SJSA1 (cell line): ENCODE data around the gene GFOD1. TPM values are rescaled to one million over a fixed set of nuclear protein-coding genes. Genes with fewer than 3 reads are reported as not detected.

ENCODE experiments used
- DNase-seq, 2 experiments: peaks; one replicate each; pipeline ENCODE4 v3.0.0-alpha.2; 2015 to 2020; ENCODE audit warnings: low spot score in 2 of 2, low read depth in 1 of 2
- H3K27ac ChIP-seq: fragments of 250-450 bp; sonication (Bioruptor Pico); 2 replicates; pipeline ENCODE4 v1.5.1; 2020; ENCODE audit warnings: mild to moderate bottlenecking, moderate library complexity
- H3K27me3 ChIP-seq: fragments of 250-450 bp; sonication (Bioruptor Pico); replicated peaks from 2 replicates; pipeline ENCODE4 v1.5.1; 2020; ENCODE audit warnings: mild to moderate bottlenecking, moderate library complexity
- H3K36me3 ChIP-seq: fragments of 250-450 bp; sonication (Bioruptor Pico); 2 replicates; pipeline ENCODE4 v1.5.1; 2020; ENCODE audit warnings: mild to moderate bottlenecking
- H3K4me1 ChIP-seq: fragments of 250-450 bp; sonication (Bioruptor Pico); replicated peaks from 2 replicates; pipeline ENCODE4 v1.6.1; 2021; ENCODE audit warnings: mild to moderate bottlenecking
- H3K4me3 ChIP-seq: fragments of 250-450 bp; sonication (Bioruptor Pico); 2 replicates; pipeline ENCODE4 v1.5.1; 2020; ENCODE audit warnings: mild to moderate bottlenecking
- H3K9me3 ChIP-seq: fragments of 250-450 bp; sonication (Bioruptor Pico); replicated peaks from 2 replicates; pipeline ENCODE4 v1.5.1; 2020; ENCODE audit warnings: mild to moderate bottlenecking
- total RNA-seq: library from RNA; depleted of rRNA; stranded (reverse); fragments of >200 nt; shearing (Covaris generic); gene quantifications from 2 replicates; pipeline ENCODE4 v1.2.3, GENCODE V29; 2014

The GFOD1 gene
- total RNA-seq, 1 experiment from 2014 or later: 10.8 TPM

- no peaks in the 10 kb centered on the region for H3K36me3 ChIP-seq
- H3K27me3 ChIP-seq: no peaks in the 10 kb centered on the region
- no peaks in the 10 kb centered on the region for H3K9me3 ChIP-seq
- H3K4me3 ChIP-seq: no peak overlapping the region
- no peak for DNase-seq
- no peak overlapping the region for H3K27ac ChIP-seq
- peaks cover 8% of the 10 kb centered on the region for H3K4me1 ChIP-seq
These were observed 112.0 kb downstream of the GFOD1 start for GRCh38 chr6:13375360-13375878.

GRCh38 chr6:13373919-13374318, 113.5 kb downstream of the GFOD1 start:
- no peak overlapping the region for H3K27ac ChIP-seq
- H3K36me3 ChIP-seq: no peaks in the 10 kb centered on the region
- peaks cover 8% of the 10 kb centered on the region for H3K4me1 ChIP-seq
- no peak for DNase-seq
- H3K4me3 ChIP-seq: no peak overlapping the region
- H3K27me3 ChIP-seq: no peaks in the 10 kb centered on the region
- H3K9me3 ChIP-seq: no peaks in the 10 kb centered on the region

- H3K36me3 ChIP-seq: no peaks in the 10 kb centered on the region
- no peak for DNase-seq
- H3K4me3 ChIP-seq: no peak overlapping the region
- H3K4me1 ChIP-seq: peaks cover 11% of the 10 kb centered on the region
- no peak overlapping the region for H3K27ac ChIP-seq
- no peaks in the 10 kb centered on the region for H3K9me3 ChIP-seq
- no peaks in the 10 kb centered on the region for H3K27me3 ChIP-seq
These were observed 113.9 kb downstream of the GFOD1 start for GRCh38 chr6:13373488-13373886.

- no peak for DNase-seq
- H3K36me3 ChIP-seq: no peaks in the 10 kb centered on the region
- H3K9me3 ChIP-seq: no peaks in the 10 kb centered on the region
- no peak overlapping the region for H3K4me3 ChIP-seq
- no peak overlapping the region for H3K27ac ChIP-seq
- no peaks in the 10 kb centered on the region for H3K27me3 ChIP-seq
- H3K4me1 ChIP-seq: peaks cover 11% of the 10 kb centered on the region
These were observed 114.5 kb downstream of the GFOD1 start for GRCh38 chr6:13372688-13373487.

- Histone ChIP-seq H3K36me3 (no peaks in the 10 kb centered on the region), H3K9me3 (no peaks in the 10 kb centered on the region), H3K4me3 (no peak overlapping the region), H3K27me3 (no peaks in the 10 kb centered on the region), H3K27ac (no peak overlapping the region), H3K4me1 (peaks cover 19% of the 10 kb centered on the region)
- no peak for DNase-seq
These were observed 115.3 kb downstream of the GFOD1 start for GRCh38 chr6:13372076-13372475.

- Histone ChIP-seq H3K4me3 (no peak overlapping the region), H3K27ac (no peak overlapping the region), H3K9me3 (no peaks in the 10 kb centered on the region), H3K4me1 (peaks cover 20% of the 10 kb centered on the region), H3K36me3 (no peaks in the 10 kb centered on the region), H3K27me3 (no peaks in the 10 kb centered on the region)
- no peak for DNase-seq
These were observed 115.9 kb downstream of the GFOD1 start for GRCh38 chr6:13371421-13372072.

- Histone ChIP-seq H3K27ac (no peak overlapping the region), H3K9me3 (no peaks in the 10 kb centered on the region), H3K36me3 (no peaks in the 10 kb centered on the region), H3K4me1 (peaks cover 20% of the 10 kb centered on the region), H3K4me3 (no peak overlapping the region), H3K27me3 (no peaks in the 10 kb centered on the region)
- no peak for DNase-seq
These were observed 116.8 kb downstream of the GFOD1 start for GRCh38 chr6:13370623-13371022.

GRCh38 chr6:13369591-13369990, 117.8 kb downstream of the GFOD1 start:
- Histone ChIP-seq H3K4me1 (peaks cover 20% of the 10 kb centered on the region), H3K4me3 (no peak overlapping the region), H3K9me3 (no peaks in the 10 kb centered on the region), H3K27ac (no peak overlapping the region), H3K36me3 (no peaks in the 10 kb centered on the region), H3K27me3 (no peaks in the 10 kb centered on the region)
- DNase-seq: no peak

GRCh38 chr6:13368731-13369115, 118.7 kb downstream of the GFOD1 start:
- Histone ChIP-seq H3K27ac (no peak overlapping the region), H3K27me3 (no peaks in the 10 kb centered on the region), H3K4me1 (peaks cover 20% of the 10 kb centered on the region), H3K9me3 (no peaks in the 10 kb centered on the region), H3K4me3 (no peak overlapping the region), H3K36me3 (no peaks in the 10 kb centered on the region)
- no peak for DNase-seq

- no peak for DNase-seq
- Histone ChIP-seq H3K27ac (no peak overlapping the region), H3K4me1 (peaks cover 18% of the 10 kb centered on the region), H3K9me3 (no peaks in the 10 kb centered on the region), H3K27me3 (no peaks in the 10 kb centered on the region), H3K36me3 (no peaks in the 10 kb centered on the region), H3K4me3 (no peak overlapping the region)
These were observed 119.2 kb downstream of the GFOD1 start for GRCh38 chr6:13368079-13368730.

GRCh38 chr6:13367396-13367795, 120.0 kb downstream of the GFOD1 start:
- Histone ChIP-seq H3K9me3 (no peaks in the 10 kb centered on the region), H3K27ac (no peak overlapping the region)
- DNase-seq: no peak

GRCh38 chr6:13365320-13365719, 122.1 kb downstream of the GFOD1 start:
- no peaks in the 10 kb centered on the region for H3K36me3 ChIP-seq
- H3K4me3 ChIP-seq: no peak overlapping the region
- DNase-seq: no peak
- no peaks in the 10 kb centered on the region for H3K9me3 ChIP-seq
- H3K27me3 ChIP-seq: no peaks in the 10 kb centered on the region
- no peak overlapping the region for H3K27ac ChIP-seq
- peaks cover 36% of the 10 kb centered on the region for H3K4me1 ChIP-seq

More at GRCh38 chr6:13367396-13367795, 120.0 kb downstream of the GFOD1 start:
- Histone ChIP-seq H3K36me3 (no peaks in the 10 kb centered on the region), H3K4me1 (peaks cover 21% of the 10 kb centered on the region), H3K4me3 (no peak overlapping the region), H3K27me3 (no peaks in the 10 kb centered on the region)

- H3K36me3 ChIP-seq: no peaks in the 10 kb centered on the region
These were observed 122.6 kb downstream of the GFOD1 start for GRCh38 chr6:13364842-13365241.

GRCh38 chr6:13362412-13362811, 125.0 kb downstream of the GFOD1 start:
- Histone ChIP-seq H3K4me1 (peaks cover 46% of the 10 kb centered on the region), H3K4me3 (no peak overlapping the region), H3K9me3 (no peaks in the 10 kb centered on the region), H3K27ac (peak overlapping the region; percentile 58), H3K27me3 (no peaks in the 10 kb centered on the region), H3K36me3 (no peaks in the 10 kb centered on the region)
- DNase-seq: peak; percentile 79 to 86

More at GRCh38 chr6:13364842-13365241, 122.6 kb downstream of the GFOD1 start:
- Histone ChIP-seq H3K27me3 (no peaks in the 10 kb centered on the region), H3K27ac (no peak overlapping the region), H3K4me1 (peaks cover 40% of the 10 kb centered on the region), H3K4me3 (no peak overlapping the region), H3K9me3 (no peaks in the 10 kb centered on the region)
- no peak for DNase-seq
